ENCODE measurements around the gene ST6GALNAC2.

ST6GALNAC2 gene

GRCh38 chr17:76553178-76553908, 32.3 kb downstream of the ST6GALNAC2 start:
- TF ChIP-seq CTCF (IDR thresholded peaks at IDR 0.05; ENCODE audit: borderline replicate concordance, insufficient read depth, low read depth, low read length), result no peak
- no peak overlapping the region for H3K4me3 ChIP-seq (ENCODE audit: low read depth, low read length)

GRCh38 chr17:76551685-76552084, 34.0 kb downstream of the ST6GALNAC2 start:
- no peak for TF ChIP-seq CTCF (IDR thresholded peaks at IDR 0.05; ENCODE audit: borderline replicate concordance, insufficient read depth, low read depth, low read length)
- no peak overlapping the region for H3K4me3 ChIP-seq (ENCODE audit: low read depth, low read length)

GRCh38 chr17:76550712-76551615, 34.7 kb downstream of the ST6GALNAC2 start:
- TF ChIP-seq CTCF (IDR thresholded peaks at IDR 0.05; ENCODE audit: borderline replicate concordance, insufficient read depth, low read depth, low read length), result no peak
- H3K4me3 ChIP-seq (ENCODE audit: low read depth, low read length), result no peak overlapping the region

- H3K4me3 ChIP-seq (ENCODE audit: low read depth, low read length), result no peak overlapping the region
- no peak for TF ChIP-seq CTCF (IDR thresholded peaks at IDR 0.05; ENCODE audit: borderline replicate concordance, insufficient read depth, low read depth, low read length)
These were observed 36.1 kb downstream of the ST6GALNAC2 start for GRCh38 chr17:76549539-76549938.

GRCh38 chr17:76549215-76549518, 36.5 kb downstream of the ST6GALNAC2 start:
- TF ChIP-seq CTCF (IDR thresholded peaks at IDR 0.05; ENCODE audit: borderline replicate concordance, insufficient read depth, low read depth, low read length), result no peak
- H3K4me3 ChIP-seq (ENCODE audit: low read depth, low read length), result no peak overlapping the region

GRCh38 chr17:76548378-76549214, 37.1 kb downstream of the ST6GALNAC2 start:
- no peak for TF ChIP-seq CTCF (IDR thresholded peaks at IDR 0.05; ENCODE audit: borderline replicate concordance, insufficient read depth, low read depth, low read length)
- H3K4me3 ChIP-seq (ENCODE audit: low read depth, low read length), result no peak overlapping the region
